SK-N-SH (cell line): Measurements from ENCODE around the gene MAP2K3. TPM values are rescaled to one million over a fixed set of nuclear protein-coding genes. Genes with fewer than 3 reads are reported as not detected.
"Not testable (repeated sequence)": the region's sequence is repeated elsewhere in the genome, so short reads cannot be mapped to it uniquely, and the experiment has no call there.

Source experiments
- CTCF ChIA-PET: fragments of 300-600, 350-600 bp; formaldehyde crosslinking; extraction: SDS; loops from one replicate; lab custom pipeline; 2021; lab: Yijun Ruan, JAX
- POLR2A ChIA-PET: fragments of 350-600 bp; sonication (Branson Sonifier 250); formaldehyde crosslinking; extraction: SDS; loops from one replicate; lab custom pipeline; 2020; ENCODE audit warnings: antibody characterized with exemption, inconsistent platforms; lab: Yijun Ruan, JAX
- DNase-seq: peaks from one replicate; pipeline ENCODE4 v3.0.0; 2012
- H2AFZ ChIP-seq: fragments of 200-600 bp; sonication (generic); 2 replicates; pipeline ENCODE4 v1.8.1; 2016; ENCODE audit warnings: antibody characterized with exemption, mild to moderate bottlenecking, low read depth
- H3F3A ChIP-seq: fragments of 200-600 bp; sonication (generic); replicated peaks from 2 replicates; pipeline ENCODE3; 2016; ENCODE audit warnings: antibody characterized with exemption, mild to moderate bottlenecking; ENCODE audit not compliant: insufficient read depth
- H3K27ac ChIP-seq, 2 experiments: fragments of 200-500 bp in 1 of 2; fragments of 200-600 bp in 1 of 2; sonication (Bioruptor generic) in 1 of 2; sonication (generic), shearing (Covaris generic) in 1 of 2; 2 replicates each; pipeline versions ENCODE4 v1.5.1 to v1.6.1; 2014 to 2016; ENCODE audit warnings: low read depth in 2 of 2, inconsistent platforms in 1 of 2, low read length in 1 of 2, mild to moderate bottlenecking in 1 of 2, mixed read lengths in 1 of 2
- H3K27me3 ChIP-seq: fragments of 200-600 bp; sonication (generic), shearing (Covaris generic); 2 replicates; pipeline ENCODE4 v1.6.1; 2016; ENCODE audit warnings: mixed run types; ENCODE audit not compliant: insufficient read depth
- H3K36me3 ChIP-seq, 2 experiments: fragments of 200-500 bp in 1 of 2; fragments of 200-600 bp in 1 of 2; sonication (Bioruptor generic) in 1 of 2; sonication (generic) in 1 of 2; replicated peaks in 1 of 2; 2 replicates each; pipeline versions ENCODE3 to v1.5.1; 2014 to 2016; ENCODE audit warnings: low read length in 1 of 2, mild to moderate bottlenecking in 1 of 2; ENCODE audit not compliant: insufficient read depth in 2 of 2, control insufficient read depth in 1 of 2
- H3K4me1 ChIP-seq, 2 experiments: fragments of 200-500 bp in 1 of 2; fragments of 200-600 bp in 1 of 2; sonication (Bioruptor generic) in 1 of 2; sonication (generic), shearing (Covaris generic) in 1 of 2; 2 replicates each; pipeline versions ENCODE4 v1.5.1 to v1.6.1; 2014 to 2016; ENCODE audit warnings: low read depth in 1 of 2, low read length in 1 of 2, mixed run types in 1 of 2; ENCODE audit not compliant: insufficient read depth in 2 of 2, control insufficient read depth in 1 of 2
- H3K4me2 ChIP-seq: fragments of 200-600 bp; sonication (generic), shearing (Covaris generic); 2 replicates; pipeline ENCODE4 v1.6.1; 2017; ENCODE audit warnings: mixed run types
- H3K4me3 ChIP-seq, 2 experiments: fragments of 200-500 bp in 1 of 2; fragments of 200-600 bp in 1 of 2; sonication (Bioruptor generic) in 1 of 2; sonication (generic), shearing (Covaris generic) in 1 of 2; 2 replicates each; pipeline versions ENCODE4 v1.5.1 to v1.8.1; 2014 to 2016; ENCODE audit warnings: low read depth in 2 of 2, inconsistent platforms in 1 of 2, low read length in 1 of 2, mild to moderate bottlenecking in 1 of 2, mixed read lengths in 1 of 2, moderate library complexity in 1 of 2
- H3K79me2 ChIP-seq: fragments of 200-600 bp; sonication (generic); 2 replicates; pipeline ENCODE4 v1.8.1; 2017; ENCODE audit warnings: mild to moderate bottlenecking; ENCODE audit not compliant: insufficient read depth
- H3K9ac ChIP-seq: fragments of 200-600 bp; sonication (generic); 2 replicates; pipeline ENCODE4 v1.6.1; 2017; ENCODE audit warnings: mixed run types
- H3K9me2 ChIP-seq: fragments of 200-600 bp; sonication (generic); 2 replicates; pipeline ENCODE4 v1.6.1; 2017; ENCODE audit warnings: mixed run types
- H3K9me3 ChIP-seq: fragments of 200-600 bp; sonication (generic); 2 replicates; pipeline ENCODE4 v1.6.1; 2017; ENCODE audit warnings: mixed run types, mild to moderate bottlenecking, moderate library complexity
- H4K20me1 ChIP-seq: fragments of 200-600 bp; sonication (generic); 2 replicates; pipeline ENCODE4 v1.6.1; 2017; ENCODE audit warnings: mild to moderate bottlenecking, mixed run types; ENCODE audit not compliant: insufficient read depth
- CHD2 ChIP-seq: fragments of 150-350 bp; IDR thresholded peaks from 2 replicates; pipeline ENCODE4 v1.6.1; 2018; ENCODE audit warnings: low read length; ENCODE audit not compliant: partially characterized antibody
- CTCF ChIP-seq: fragments of 200-600 bp; sonication (generic); IDR thresholded peaks from 2 replicates; pipeline ENCODE4 v1.6.1; 2017; ENCODE audit warnings: antibody characterized with exemption, mild to moderate bottlenecking, moderate library complexity
- ELF1 ChIP-seq: IDR thresholded peaks from 2 replicates; pipeline ENCODE4 v1.4.0; 2012
- MAX ChIP-seq: IDR thresholded peaks from 2 replicates; pipeline ENCODE4 v1.4.0; 2012; ENCODE audit warnings: low read depth
- NRF1 ChIP-seq: IDR thresholded peaks from 2 replicates; pipeline ENCODE4 v1.6.1; 2012; ENCODE audit warnings: low read depth, mild to moderate bottlenecking, low read length
- RAD21 ChIP-seq: IDR thresholded peaks from 2 replicates; pipeline ENCODE4 v1.6.1; 2012; ENCODE audit warnings: mild to moderate bottlenecking, low read length
- SIN3A ChIP-seq: IDR thresholded peaks from 2 replicates; pipeline ENCODE4 v1.6.1; 2012; ENCODE audit warnings: low read depth, mild to moderate bottlenecking, low read length, moderate library complexity, borderline replicate concordance
- WGBS: methylation state at CpG from one replicate; pipeline ENCODE4 v1.1.6; 2017; ENCODE audit warnings: low lambda C conversion rate; 5-methylcytosine and 5-hydroxymethylcytosine counted together
- polyA plus RNA-seq, 3 experiments: library from polyadenylated mRNA; depleted of rRNA; stranded (reverse); fragments of >200 nt; gene quantifications; 2 replicates each; pipeline ENCODE4 v1.2.3, GENCODE V29; 2012

Gene MAP2K3
- polyA plus RNA-seq, 1 of the 3 experiments (the other 2 are of a cell fraction), result 30.0 TPM

- POLR2A ChIA-PET, H3K9ac ChIP-seq, H3K4me1 ChIP-seq, DNase-seq, H4K20me1 ChIP-seq, H2AFZ ChIP-seq, H3K27me3 ChIP-seq, H3K79me2 ChIP-seq, CTCF ChIA-PET, H3K27ac ChIP-seq, H3K9me3 ChIP-seq, H3K4me3 ChIP-seq, H3K36me3 ChIP-seq, H3K4me2 ChIP-seq, H3K9me2 ChIP-seq, H3F3A ChIP-seq: not testable (repeated sequence)
- WGBS, result 21% methylated on average over 9 of the region's 11 CpGs
These were observed 58.8 kb downstream of the MAP2K3 start for GRCh38 chr17:21343061-21343949.

DNA sequence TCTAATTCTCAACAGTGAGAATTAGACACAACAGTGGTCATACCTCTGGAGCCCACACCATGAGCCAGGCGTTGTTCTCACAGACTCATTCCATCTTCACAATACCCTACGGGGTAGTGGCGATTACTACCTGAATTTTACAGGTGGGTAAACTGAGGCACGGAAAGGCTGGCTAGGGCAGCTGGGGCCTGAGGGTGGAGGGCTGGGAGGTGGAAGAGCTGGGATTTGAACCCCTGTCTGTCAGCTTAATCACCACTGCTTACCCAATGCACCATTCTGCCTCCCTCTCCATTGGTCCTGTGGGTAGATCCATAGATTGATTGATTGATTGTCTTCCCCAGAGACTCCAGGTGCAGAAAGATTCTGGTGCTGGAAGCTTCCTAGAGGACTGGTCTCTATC, 60.3 kb downstream of the MAP2K3 start:
- H3K9me2 ChIP-seq, H3K4me3 ChIP-seq, H3K4me2 ChIP-seq, H3K36me3 ChIP-seq, H2AFZ ChIP-seq, DNase-seq, CTCF ChIA-PET, H3K4me1 ChIP-seq, H3K9ac ChIP-seq, POLR2A ChIA-PET, H4K20me1 ChIP-seq, H3F3A ChIP-seq, H3K27me3 ChIP-seq, H3K79me2 ChIP-seq, H3K27ac ChIP-seq, H3K9me3 ChIP-seq: not testable (repeated sequence)
- 41% methylated on average over 4 of the region's 4 CpGs for WGBS

GRCh38 chr17:21345236-21345635, 60.7 kb downstream of the MAP2K3 start:
- POLR2A ChIA-PET, result no interaction called here

GRCh38 chr17:21346107-21346506, 61.6 kb downstream of the MAP2K3 start:
- POLR2A ChIA-PET, H3K79me2 ChIP-seq, H3K9me2 ChIP-seq, H3K4me2 ChIP-seq, H3K27ac ChIP-seq, H3K9me3 ChIP-seq, H3K4me1 ChIP-seq, H3K27me3 ChIP-seq, CTCF ChIA-PET, H3K36me3 ChIP-seq, DNase-seq, H2AFZ ChIP-seq, H4K20me1 ChIP-seq, H3F3A ChIP-seq, H3K9ac ChIP-seq, H3K4me3 ChIP-seq: not testable (repeated sequence)
- no CpG with 5 or more reads among the region's 2 CpGs for WGBS

More at GRCh38 chr17:21345236-21345635, 60.7 kb downstream of the MAP2K3 start:
- H3K79me2 ChIP-seq, result no peaks in the 10 kb centered on the region
- TF ChIP-seq CTCF, result no peak
- TF ChIP-seq SIN3A, result no peak
- no peak for TF ChIP-seq MAX
- no peak for TF ChIP-seq ELF1
- TF ChIP-seq NRF1, result no peak
- no peak for TF ChIP-seq RAD21
- TF ChIP-seq CHD2, result no peak
- CTCF ChIA-PET, result no interaction called here
- no peaks in the 10 kb centered on the region for H4K20me1 ChIP-seq
- no peak overlapping the region for H3K4me2 ChIP-seq
- no peaks in the 10 kb centered on the region for H3K36me3 ChIP-seq
- peak; percentile 52 for DNase-seq
- no peaks in the 10 kb centered on the region for H3F3A ChIP-seq
- no peaks in the 10 kb centered on the region for H3K9me2 ChIP-seq
- H2AFZ ChIP-seq, result no peak overlapping the region
- H3K9ac ChIP-seq, result no peak overlapping the region
- peaks cover 0 to 6% of the 10 kb centered on the region in 2 experiments; a peak in 1 of 4 replicates for H3K4me1 ChIP-seq
- H3K4me3 ChIP-seq, result no peak overlapping the region
- no peaks in the 10 kb centered on the region for H3K27me3 ChIP-seq
- WGBS, result 26% methylated on average over 10 of the region's 10 CpGs
- no peak overlapping the region for H3K27ac ChIP-seq
- H3K9me3 ChIP-seq, result no peaks in the 10 kb centered on the region

DNA sequence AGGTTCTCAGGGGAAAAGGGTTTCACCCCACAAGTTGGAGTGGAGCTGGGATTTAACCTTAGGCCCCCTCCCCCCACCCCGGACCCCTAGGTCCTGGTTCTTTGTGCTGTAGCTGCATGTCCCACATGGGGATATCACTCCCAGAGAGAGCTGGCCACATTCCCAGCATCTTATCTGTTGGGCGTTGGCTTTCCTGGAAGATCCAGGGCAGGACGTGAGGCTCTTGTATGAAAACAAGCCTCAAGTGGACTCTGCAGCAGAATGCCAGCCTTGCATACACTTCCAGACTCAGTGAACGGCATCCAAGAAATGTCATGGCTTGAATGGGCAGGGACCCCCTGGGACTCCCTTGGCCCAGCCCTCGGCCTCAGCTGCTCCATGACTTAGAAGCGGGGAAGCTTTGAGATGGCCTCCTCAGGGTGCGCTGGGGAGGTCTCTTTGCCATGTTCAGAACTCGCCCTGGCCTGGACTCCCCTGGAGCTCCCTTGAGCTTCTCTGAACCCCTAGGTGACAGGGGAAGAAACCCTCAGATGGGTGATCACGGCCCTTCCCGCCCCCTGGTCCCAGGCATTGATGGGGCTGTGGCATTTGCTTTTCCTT, 62.2 kb downstream of the MAP2K3 start:
- CTCF ChIA-PET, result not testable (repeated sequence)

More for the DNA sequence above, 62.2 kb downstream of the MAP2K3 start:
- H3K4me1 ChIP-seq, H3K9me3 ChIP-seq, H3K9me2 ChIP-seq, POLR2A ChIA-PET, H3K27ac ChIP-seq, H3K9ac ChIP-seq, H4K20me1 ChIP-seq, H2AFZ ChIP-seq, H3K4me2 ChIP-seq, H3K36me3 ChIP-seq, H3K27me3 ChIP-seq, H3K4me3 ChIP-seq, H3K79me2 ChIP-seq, H3F3A ChIP-seq, DNase-seq: not testable (repeated sequence)
- 63% methylated on average over 7 of the region's 10 CpGs for WGBS
